ENCODE data around the gene STX8. TPM values are rescaled to one million over a fixed set of nuclear protein-coding genes. Genes with fewer than 3 reads are reported as not detected.

The STX8 gene
- total RNA-seq, 1 donor from 2014 or later: 54.8 TPM

- H3K27ac Mint-ChIP-seq (ENCODE audit: unreplicated experiment): peak overlapping the region; percentile 91
- TF ChIP-seq EZH2 (IDR thresholded peaks at IDR 0.05; ENCODE audit: insufficient read depth, low read length) (no peak), CTCF (IDR thresholded peaks at IDR 0.05; ENCODE audit: insufficient read depth, low read depth, low read length) (no peak)
- H2AFZ ChIP-seq (ENCODE audit: low read depth, low read length): no peak overlapping the region
These were observed 268.2 kb downstream of the STX8 start for GRCh38 chr17:9307313-9307998.

GRCh38 chr17:9306086-9306485 is 269.5 kb downstream of the STX8 start:
- Histone ChIP-seq H3K79me2 (ENCODE audit: insufficient read depth, low read length) (no peaks in the 10 kb centered on the region), H3K9ac (ENCODE audit: low read length) (no peak overlapping the region), H3K4me1 (ENCODE audit: insufficient read depth, low read length) (peaks cover 10% of the 10 kb centered on the region), H3K36me3 (ENCODE audit: insufficient read depth, low read length) (no peaks in the 10 kb centered on the region), H3K27me3 (ENCODE audit: insufficient read depth, low read length) (no peaks in the 10 kb centered on the region), H2AFZ (ENCODE audit: low read depth, low read length) (no peak overlapping the region), H3K27ac (ENCODE audit: low read depth, low read length) (no peak overlapping the region), H4K20me1 (ENCODE audit: insufficient read depth, low read length) (no peaks in the 10 kb centered on the region), H3K4me2 (ENCODE audit: low read length) (no peak overlapping the region), H3K9me3 (ENCODE audit: insufficient read depth, low read depth, low read length) (no peaks in the 10 kb centered on the region), H3K4me3 (ENCODE audit: insufficient read depth, low read depth, low read length) (no peak overlapping the region)
- Mint-ChIP-seq H3K9me3 (ENCODE audit: unreplicated experiment) (no peaks in the 10 kb centered on the region), H3K27ac (ENCODE audit: unreplicated experiment) (peak overlapping the region; percentile 53), H3K27me3 (ENCODE audit: low read depth, unreplicated experiment) (no peaks in the 10 kb centered on the region), H3K36me3 (ENCODE audit: low read depth, unreplicated experiment) (no peaks in the 10 kb centered on the region), H3K4me3 (ENCODE audit: unreplicated experiment) (no peak overlapping the region), H3K4me1 (ENCODE audit: low read depth, unreplicated experiment) (peaks cover 19% of the 10 kb centered on the region)
- FAIRE-seq (no peak), DNase-seq (ENCODE audit: low read depth) (peak; percentile 31)
- TF ChIP-seq EZH2 (IDR thresholded peaks at IDR 0.05; ENCODE audit: insufficient read depth, low read length) (no peak), CTCF (IDR thresholded peaks at IDR 0.05; ENCODE audit: insufficient read depth, low read depth, low read length) (no peak)

More at GRCh38 chr17:9307313-9307998, 268.2 kb downstream of the STX8 start:
- H3K4me3 ChIP-seq (ENCODE audit: insufficient read depth, low read depth, low read length): no peak overlapping the region
- H4K20me1 ChIP-seq (ENCODE audit: insufficient read depth, low read length): no peaks in the 10 kb centered on the region
- H3K36me3 ChIP-seq (ENCODE audit: insufficient read depth, low read length): no peaks in the 10 kb centered on the region
- H3K27me3 ChIP-seq (ENCODE audit: insufficient read depth, low read length): no peaks in the 10 kb centered on the region
- H3K4me2 ChIP-seq (ENCODE audit: low read length): peak overlapping the region; percentile 31
- Mint-ChIP-seq H3K36me3 (ENCODE audit: low read depth, unreplicated experiment) (no peaks in the 10 kb centered on the region), H3K9me3 (ENCODE audit: unreplicated experiment) (no peaks in the 10 kb centered on the region), H3K4me1 (ENCODE audit: low read depth, unreplicated experiment) (peaks cover 19% of the 10 kb centered on the region), H3K27me3 (ENCODE audit: low read depth, unreplicated experiment) (no peaks in the 10 kb centered on the region), H3K4me3 (ENCODE audit: unreplicated experiment) (no peak overlapping the region)
- no peaks in the 10 kb centered on the region for H3K79me2 ChIP-seq (ENCODE audit: insufficient read depth, low read length)
- FAIRE-seq (no peak), DNase-seq (ENCODE audit: low read depth) (no peak)
- H3K9ac ChIP-seq (ENCODE audit: low read length): no peak overlapping the region
- H3K4me1 ChIP-seq (ENCODE audit: insufficient read depth, low read length): peaks cover 10% of the 10 kb centered on the region
- H3K27ac ChIP-seq (ENCODE audit: low read depth, low read length): no peak overlapping the region
- H3K9me3 ChIP-seq (ENCODE audit: insufficient read depth, low read depth, low read length): no peaks in the 10 kb centered on the region

GRCh38 chr17:9299695-9300094 is 275.9 kb downstream of the STX8 start:
- no peak for FAIRE-seq
- H3K4me1 ChIP-seq (ENCODE audit: insufficient read depth, low read length): no peaks in the 10 kb centered on the region
- H3K36me3 ChIP-seq (ENCODE audit: insufficient read depth, low read length): no peaks in the 10 kb centered on the region
- no peaks in the 10 kb centered on the region for H3K27me3 Mint-ChIP-seq (ENCODE audit: low read depth, unreplicated experiment)
- no peak overlapping the region for H3K4me2 ChIP-seq (ENCODE audit: low read length)
- DNase-seq (ENCODE audit: low read depth): no peak
- H3K27ac Mint-ChIP-seq (ENCODE audit: unreplicated experiment): no peak overlapping the region
- TF ChIP-seq CTCF (IDR thresholded peaks at IDR 0.05; ENCODE audit: insufficient read depth, low read depth, low read length): no peak
- no peak for TF ChIP-seq EZH2 (IDR thresholded peaks at IDR 0.05; ENCODE audit: insufficient read depth, low read length)
- no peaks in the 10 kb centered on the region for H4K20me1 ChIP-seq (ENCODE audit: insufficient read depth, low read length)
- H3K36me3 Mint-ChIP-seq (ENCODE audit: low read depth, unreplicated experiment): peaks cover 6% of the 10 kb centered on the region
- no peak overlapping the region for H3K27ac ChIP-seq (ENCODE audit: low read depth, low read length)
- no peaks in the 10 kb centered on the region for H3K4me1 Mint-ChIP-seq (ENCODE audit: low read depth, unreplicated experiment)
- no peaks in the 10 kb centered on the region for H3K9me3 ChIP-seq (ENCODE audit: insufficient read depth, low read depth, low read length)
- H3K27me3 ChIP-seq (ENCODE audit: insufficient read depth, low read length): no peaks in the 10 kb centered on the region
- H3K4me3 ChIP-seq (ENCODE audit: insufficient read depth, low read depth, low read length): no peak overlapping the region
- H2AFZ ChIP-seq (ENCODE audit: low read depth, low read length): no peak overlapping the region
- H3K4me3 Mint-ChIP-seq (ENCODE audit: unreplicated experiment): no peak overlapping the region
- H3K9ac ChIP-seq (ENCODE audit: low read length): no peak overlapping the region
- H3K79me2 ChIP-seq (ENCODE audit: insufficient read depth, low read length): no peaks in the 10 kb centered on the region
- H3K9me3 Mint-ChIP-seq (ENCODE audit: unreplicated experiment): peaks cover 1% of the 10 kb centered on the region

All from astrocyte (in vitro differentiated cells and primary cell).